ENCODE data around the gene CLSTN3.

- TF ChIP-seq, protein P1, sequence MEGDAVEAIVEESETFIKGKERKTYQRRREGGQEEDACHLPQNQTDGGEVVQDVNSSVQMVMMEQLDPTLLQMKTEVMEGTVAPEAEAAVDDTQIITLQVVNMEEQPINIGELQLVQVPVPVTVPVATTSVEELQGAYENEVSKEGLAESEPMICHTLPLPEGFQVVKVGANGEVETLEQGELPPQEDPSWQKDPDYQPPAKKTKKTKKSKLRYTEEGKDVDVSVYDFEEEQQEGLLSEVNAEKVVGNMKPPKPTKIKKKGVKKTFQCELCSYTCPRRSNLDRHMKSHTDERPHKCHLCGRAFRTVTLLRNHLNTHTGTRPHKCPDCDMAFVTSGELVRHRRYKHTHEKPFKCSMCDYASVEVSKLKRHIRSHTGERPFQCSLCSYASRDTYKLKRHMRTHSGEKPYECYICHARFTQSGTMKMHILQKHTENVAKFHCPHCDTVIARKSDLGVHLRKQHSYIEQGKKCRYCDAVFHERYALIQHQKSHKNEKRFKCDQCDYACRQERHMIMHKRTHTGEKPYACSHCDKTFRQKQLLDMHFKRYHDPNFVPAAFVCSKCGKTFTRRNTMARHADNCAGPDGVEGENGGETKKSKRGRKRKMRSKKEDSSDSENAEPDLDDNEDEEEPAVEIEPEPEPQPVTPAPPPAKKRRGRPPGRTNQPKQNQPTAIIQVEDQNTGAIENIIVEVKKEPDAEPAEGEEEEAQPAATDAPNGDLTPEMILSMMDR (conservative IDR thresholded peaks at IDR 0.05 in 1 of 2, IDR thresholded peaks at IDR 0.05 in 1 of 2; ENCODE audit: low read depth in 1 of 2, low read length in 2 of 2) = no peak
- no peak for TF ChIP-seq EZH2 (IDR thresholded peaks at IDR 0.05; ENCODE audit: low read length, missing control alignments)
These were observed 11.3 kb downstream of the CLSTN3 start for GRCh38 chr12:7141351-7142005.
